Sigmoid colon (tissue), 4 donors: Measurements from ENCODE around the gene OSCP1.

Experiments used
- POLR2A ChIP-seq, 2 donors: fragments of 450-650 bp; IDR thresholded peaks; one replicate each; pipeline ENCODE4 v1.6.1; 2016; ENCODE audit warnings: antibody characterized with exemption in 2 of 2, mild to moderate bottlenecking in 2 of 2, moderate library complexity in 2 of 2
- POLR2AphosphoS5 ChIP-seq, 4 donors: sonication (generic); formaldehyde crosslinking; IDR thresholded peaks; one replicate each; pipeline ENCODE4 v1.6.1; 2017; ENCODE audit warnings: antibody characterized with exemption in 4 of 4
- TF ChIP-seq, protein P1 (sequence below), 4 experiments: fragments of 450-650 bp in 3 of 4; fragments of 200-600 bp in 1 of 4; IDR thresholded peaks; one replicate each; pipeline ENCODE4 v1.5.1; 2016 to 2019; ENCODE audit warnings: antibody characterized with exemption in 4 of 4, mild to moderate bottlenecking in 3 of 4, moderate library complexity in 2 of 4

GRCh38 chr1:36380143-36380619 lies 70.1 kb downstream of the OSCP1 start:
- TF ChIP-seq, protein P1, sequence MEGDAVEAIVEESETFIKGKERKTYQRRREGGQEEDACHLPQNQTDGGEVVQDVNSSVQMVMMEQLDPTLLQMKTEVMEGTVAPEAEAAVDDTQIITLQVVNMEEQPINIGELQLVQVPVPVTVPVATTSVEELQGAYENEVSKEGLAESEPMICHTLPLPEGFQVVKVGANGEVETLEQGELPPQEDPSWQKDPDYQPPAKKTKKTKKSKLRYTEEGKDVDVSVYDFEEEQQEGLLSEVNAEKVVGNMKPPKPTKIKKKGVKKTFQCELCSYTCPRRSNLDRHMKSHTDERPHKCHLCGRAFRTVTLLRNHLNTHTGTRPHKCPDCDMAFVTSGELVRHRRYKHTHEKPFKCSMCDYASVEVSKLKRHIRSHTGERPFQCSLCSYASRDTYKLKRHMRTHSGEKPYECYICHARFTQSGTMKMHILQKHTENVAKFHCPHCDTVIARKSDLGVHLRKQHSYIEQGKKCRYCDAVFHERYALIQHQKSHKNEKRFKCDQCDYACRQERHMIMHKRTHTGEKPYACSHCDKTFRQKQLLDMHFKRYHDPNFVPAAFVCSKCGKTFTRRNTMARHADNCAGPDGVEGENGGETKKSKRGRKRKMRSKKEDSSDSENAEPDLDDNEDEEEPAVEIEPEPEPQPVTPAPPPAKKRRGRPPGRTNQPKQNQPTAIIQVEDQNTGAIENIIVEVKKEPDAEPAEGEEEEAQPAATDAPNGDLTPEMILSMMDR (IDR thresholded peaks at IDR 0.05), result no peak
- TF ChIP-seq POLR2AphosphoS5 (IDR thresholded peaks at IDR 0.05) (no peak), POLR2A (IDR thresholded peaks at IDR 0.05) (no peak)
